GM19463 (cell line): ENCODE measurements around the gene CUL1.

ENCODE experiments used
- ATAC-seq: cut with Tn5 transposase; IDR thresholded peaks from one replicate; pipeline ENCODE4 v1.9.1; 2021; ENCODE audit warnings: mild to moderate bottlenecking, moderate library complexity; ENCODE audit not compliant: unreplicated experiment

Gene CUL1

DNA sequence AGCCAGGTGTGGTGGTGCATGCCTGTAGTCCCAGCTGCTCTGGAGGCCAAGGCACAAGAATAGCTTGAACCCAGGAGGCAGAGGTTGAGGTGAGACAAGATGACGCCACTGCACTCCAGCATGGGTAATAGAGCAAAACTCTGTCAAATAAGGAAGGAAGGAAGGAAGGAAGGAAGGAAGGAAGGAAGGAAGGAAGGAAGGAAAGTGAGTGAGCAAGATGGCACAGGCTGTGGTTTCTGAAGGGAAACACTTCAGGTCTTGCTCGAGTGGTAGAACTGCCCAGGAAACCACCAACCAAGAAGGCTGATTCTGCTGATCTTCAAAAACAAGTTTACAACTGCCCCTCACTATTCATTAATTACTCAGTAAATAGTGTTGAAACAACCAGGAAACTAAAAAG is 140.2 kb downstream of the CUL1 start:
- no peak for ATAC-seq

DNA sequence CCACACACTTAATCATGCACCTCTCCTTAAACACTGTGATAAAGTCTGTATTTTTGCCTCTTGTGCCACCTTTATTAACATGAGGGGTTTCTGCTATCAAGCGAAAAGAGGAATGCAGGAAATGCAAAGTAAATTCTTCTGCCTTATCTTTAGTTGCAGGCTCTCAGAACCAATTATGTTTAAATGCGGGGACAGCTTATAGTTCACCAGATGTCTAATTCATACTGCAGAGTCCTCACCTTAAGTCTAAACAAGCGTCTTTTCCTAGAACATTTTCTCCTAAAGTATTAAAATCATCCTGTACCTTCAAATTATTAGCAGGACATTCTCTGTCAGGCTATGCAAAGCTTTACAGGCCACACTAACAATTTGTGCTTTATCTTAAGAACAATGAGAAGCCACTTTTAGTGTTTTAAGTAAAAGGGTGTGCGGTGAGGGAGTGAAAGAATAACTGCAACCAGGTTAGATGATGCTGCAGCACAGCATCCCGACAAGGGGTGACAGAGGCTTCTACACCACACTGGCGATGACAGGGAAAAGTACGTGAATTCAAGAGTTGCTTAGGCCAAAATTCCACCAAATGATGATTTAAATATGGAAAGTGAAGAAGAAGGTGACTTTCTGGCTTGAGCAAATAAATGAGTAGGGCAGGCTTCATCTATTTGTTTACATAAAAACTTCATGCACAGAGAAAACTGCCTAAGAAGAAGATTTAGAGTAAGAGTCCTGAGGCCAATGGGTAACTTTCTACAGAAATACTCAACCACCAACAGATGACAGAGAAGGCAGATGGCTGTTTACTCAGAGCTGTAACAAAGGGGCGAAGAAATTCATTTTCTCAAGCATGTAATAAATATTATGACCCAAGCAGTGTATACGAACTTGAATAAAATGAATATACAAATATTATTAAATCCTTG is 149.4 kb downstream of the CUL1 start:
- no peak for ATAC-seq

GRCh38 chr7:148849393-148850098 is 150.8 kb downstream of the CUL1 start:
- ATAC-seq: no peak

DNA sequence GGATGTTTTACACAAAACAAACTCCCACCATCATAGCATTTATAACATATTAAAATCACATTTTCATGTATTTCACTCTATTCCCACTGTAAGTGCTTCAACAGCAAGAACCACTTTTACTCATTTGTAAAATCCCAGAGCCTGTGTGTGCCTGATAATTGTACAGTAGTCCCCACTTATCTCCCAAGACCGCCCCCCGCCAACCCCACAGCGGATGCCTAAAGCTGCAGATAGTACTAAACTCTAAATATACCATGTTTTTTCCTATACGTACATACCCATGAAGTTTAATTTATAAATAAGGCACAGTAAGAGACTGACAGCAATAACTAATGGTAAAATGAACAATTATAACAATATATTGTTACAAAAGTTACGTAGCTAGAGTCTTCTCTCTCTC is 151.9 kb downstream of the CUL1 start:
- no peak for ATAC-seq
